ENCODE data around the gene ANG.
"Not testable (repeated sequence)": the region's sequence is repeated elsewhere in the genome, so short reads cannot be mapped to it uniquely, and the experiment has no call there.

Gene ANG

DNA sequence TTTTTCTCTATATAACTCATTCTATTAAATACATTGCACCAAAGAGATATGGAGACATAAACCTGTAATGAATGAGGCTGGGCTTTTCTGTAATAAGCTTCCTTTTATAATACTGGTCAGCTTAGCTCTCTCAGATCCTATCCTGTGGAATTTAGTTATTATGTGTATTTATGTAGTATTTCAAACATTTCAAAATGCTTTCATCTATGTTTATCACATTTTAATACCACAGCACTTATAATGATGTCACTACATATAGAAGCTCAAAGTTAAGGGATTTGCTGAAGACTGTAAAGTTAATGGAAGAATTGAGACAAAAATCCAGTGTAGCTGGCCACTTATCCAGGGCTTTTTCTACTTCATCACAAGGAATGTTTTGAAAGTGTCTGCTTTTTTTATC is 11.4 kb downstream of the ANG start:
- no peak for DNase-seq (ENCODE audit: low read depth)

DNA sequence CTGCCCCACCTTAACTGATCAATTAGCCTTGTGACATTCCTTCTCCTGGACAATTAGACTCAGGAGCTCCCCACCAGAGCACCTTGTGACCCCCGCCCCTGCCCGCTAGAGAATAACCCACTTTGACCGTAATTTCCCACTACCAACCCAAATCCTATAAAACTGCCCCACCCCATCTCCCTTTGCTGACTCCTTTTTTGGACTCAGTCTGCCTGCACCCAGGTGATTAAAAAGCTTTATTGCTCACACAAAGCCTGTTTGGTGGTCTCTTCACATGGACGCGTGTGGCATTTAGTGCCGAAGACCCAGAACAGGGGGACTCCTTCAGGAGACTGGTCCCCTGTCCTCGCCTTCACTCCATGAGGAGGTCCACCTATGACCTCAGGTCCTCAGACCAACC is 12.4 kb downstream of the ANG start:
- DNase-seq (ENCODE audit: low read depth) = not testable (repeated sequence)

DNA sequence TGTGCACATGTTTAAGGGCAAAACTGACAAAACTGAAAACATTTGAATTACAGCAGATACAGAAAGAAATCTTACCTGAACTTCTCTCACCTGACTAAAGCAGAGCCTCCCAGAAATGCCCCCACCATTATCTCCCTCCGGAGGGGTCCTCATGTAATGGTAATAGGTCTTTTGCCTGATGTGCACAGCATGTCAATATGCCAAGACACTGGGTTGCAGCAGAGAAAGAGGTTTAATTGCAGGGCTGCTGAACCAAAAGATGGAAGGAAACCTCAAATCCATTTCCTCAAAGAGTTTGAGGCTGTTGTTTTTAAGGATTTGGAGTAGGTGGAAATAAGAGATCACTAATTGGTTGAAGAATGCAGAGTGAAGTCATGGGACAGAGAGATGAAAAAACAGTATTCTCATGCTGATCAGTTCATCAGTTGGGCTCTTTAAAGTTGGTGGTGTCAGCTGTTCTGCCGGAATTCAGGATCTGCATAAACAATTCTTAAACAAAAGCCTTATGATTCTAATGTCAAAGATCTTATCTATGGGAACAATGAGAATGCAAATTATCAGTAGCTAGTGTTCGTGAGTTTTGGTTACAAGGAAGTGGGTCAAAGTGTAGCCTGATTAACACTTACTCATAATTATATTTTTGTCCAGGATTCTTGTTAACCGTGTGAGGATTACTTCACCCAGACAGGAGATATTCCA is 18.2 kb downstream of the ANG start:
- no peak for DNase-seq (ENCODE audit: low read depth)

DNA sequence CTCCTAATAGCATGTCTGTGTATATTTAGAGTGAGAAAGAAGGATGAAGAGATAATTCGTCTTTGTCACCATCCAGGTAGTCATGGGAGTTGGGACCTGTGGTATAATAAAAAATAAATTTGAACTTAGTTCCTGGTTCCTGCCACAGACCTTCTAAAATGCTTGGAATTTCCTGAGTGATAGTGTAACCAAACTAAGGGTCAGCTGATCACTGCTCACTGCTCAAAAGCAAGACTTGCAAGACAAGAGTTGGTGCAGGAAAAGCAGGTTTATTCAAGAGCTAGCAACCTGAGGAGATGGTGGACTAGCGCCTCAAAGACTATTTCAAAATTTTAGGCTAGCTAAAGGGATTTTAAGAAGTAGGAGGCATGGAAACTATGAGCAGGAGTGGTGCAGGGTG is 19.1 kb downstream of the ANG start:
- no peak for DNase-seq (ENCODE audit: low read depth)

DNA sequence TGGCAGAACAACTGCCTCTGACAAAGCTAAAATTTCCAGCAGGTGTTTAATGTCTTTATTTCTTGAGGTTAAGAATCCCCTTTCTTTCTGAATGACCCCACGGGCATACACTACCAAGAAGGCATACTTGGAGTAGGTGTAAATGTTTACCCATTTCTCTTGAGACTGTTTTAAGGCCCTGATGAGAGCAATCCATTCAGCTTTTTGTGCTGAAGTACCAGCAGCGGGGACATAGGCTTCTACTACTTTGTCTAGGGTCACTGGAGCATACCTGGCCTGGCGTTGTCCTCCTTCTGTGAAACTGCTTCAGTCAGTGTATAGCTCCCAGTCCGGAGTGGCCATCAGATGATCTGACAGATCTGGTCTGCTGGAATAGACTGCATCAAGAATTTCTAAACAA is 22.7 kb downstream of the ANG start:
- no peak for DNase-seq (ENCODE audit: low read depth)

DNA sequence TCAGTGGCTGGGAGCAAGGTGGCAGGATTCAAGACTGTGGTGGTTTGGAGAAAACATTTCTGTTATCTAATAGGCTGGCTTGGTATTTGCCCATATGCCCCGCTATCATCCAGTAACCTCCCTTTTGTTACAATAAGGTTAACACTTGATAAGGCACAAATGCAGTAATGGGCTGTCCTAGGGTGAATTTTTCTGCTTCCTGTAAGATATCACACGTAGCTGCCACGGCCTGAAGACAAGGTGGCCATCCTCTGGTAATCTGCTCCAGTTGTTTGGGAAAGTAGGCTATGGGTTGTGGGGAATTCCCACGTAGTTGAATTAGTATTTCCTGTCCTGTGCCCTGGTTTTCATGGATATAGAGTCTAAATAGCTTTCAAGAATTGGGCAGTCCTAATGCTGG is 23.1 kb downstream of the ANG start:
- no peak for DNase-seq (ENCODE audit: low read depth)

DNA sequence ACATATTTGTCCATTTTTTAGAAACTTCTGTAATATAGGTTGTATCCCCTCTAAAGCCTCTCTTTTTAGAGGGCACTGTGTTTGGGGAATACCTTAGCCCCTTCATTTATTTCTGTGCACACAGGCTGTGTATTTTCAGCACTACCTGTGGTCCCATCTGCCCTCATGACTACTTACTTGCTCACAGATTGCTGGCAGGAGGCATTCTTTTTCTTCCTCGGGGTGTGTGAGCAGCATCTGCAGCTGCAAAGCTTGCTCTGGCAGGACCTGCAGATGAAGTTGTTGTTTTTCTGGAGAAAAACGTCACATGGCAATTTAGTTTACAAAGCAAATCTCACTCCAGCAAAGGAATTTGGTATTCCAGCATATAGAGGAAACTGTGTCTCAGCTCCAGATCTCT is 24.3 kb downstream of the ANG start:
- no peak for DNase-seq (ENCODE audit: low read depth)

DNA sequence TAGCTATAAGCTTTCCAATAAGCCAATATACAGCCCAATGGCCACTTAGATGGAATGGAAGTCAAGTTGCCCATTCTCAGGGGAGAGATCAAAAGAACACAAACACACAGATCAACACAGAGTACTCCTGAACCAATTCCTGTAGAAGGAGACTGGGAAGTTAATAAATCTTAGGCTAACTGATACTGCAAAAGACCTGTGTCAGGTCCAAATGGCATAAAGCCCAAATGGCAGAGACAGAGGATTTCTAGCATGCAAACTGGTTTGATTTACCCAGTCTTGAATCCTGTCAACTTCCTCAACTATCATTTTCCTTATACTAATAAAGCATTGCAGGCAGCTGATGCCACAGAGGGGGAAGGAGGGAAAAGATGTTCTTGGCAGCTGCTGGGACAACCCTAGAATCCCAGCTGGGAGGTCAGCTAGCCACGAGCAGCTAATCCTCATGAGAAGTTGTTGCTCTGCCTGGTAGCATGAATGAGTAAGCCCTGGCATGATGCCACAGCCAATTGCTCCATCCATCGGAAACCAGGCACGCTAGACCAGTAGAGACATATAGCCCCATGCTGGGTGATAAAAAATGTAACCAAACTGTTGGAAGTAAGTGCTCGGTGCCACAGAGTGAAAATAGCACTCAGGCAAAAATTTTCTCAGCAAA is 26.2 kb downstream of the ANG start:
- no peak for DNase-seq (ENCODE audit: low read depth)

DNA sequence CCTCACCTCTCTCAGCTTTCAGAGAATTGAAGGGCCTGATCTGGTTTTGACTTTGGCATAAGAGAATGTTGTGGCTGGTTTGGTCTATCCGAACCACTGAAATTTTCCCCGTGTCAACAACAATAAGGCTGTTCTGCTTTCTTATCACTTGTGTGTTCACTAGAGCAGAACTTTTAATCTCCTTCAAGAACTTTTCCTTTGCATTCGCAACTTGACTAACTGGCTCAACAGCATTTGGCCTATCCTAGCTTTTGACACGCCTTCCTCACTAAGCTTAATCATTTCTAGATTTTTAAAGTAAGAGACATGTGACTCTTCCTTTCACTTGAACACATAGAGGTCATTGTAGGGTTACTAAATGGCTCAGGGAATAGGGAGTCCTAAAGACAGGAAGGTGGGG is 31.2 kb downstream of the ANG start:
- no peak for DNase-seq (ENCODE audit: low read depth)

DNA sequence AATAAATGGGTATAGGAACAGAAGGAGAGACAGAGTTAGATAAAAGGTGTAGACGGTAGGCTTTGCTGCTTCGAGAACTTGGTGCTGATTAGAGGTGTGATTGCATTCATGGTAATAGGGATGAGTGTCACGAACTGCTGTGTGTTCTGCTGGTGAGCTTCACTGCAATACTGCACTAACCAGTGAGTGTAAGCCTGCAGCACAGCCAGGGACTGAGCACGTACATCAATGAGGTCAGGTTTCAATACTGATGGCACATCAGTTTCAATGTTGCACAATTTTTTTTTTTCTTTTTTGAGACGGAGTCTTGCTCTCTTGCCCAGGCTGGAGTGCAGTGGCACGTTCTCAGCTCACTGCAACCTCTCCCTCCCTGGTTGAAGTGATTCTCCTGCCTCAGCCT is 32.2 kb downstream of the ANG start:
- DNase-seq (ENCODE audit: low read depth) = no peak

DNA sequence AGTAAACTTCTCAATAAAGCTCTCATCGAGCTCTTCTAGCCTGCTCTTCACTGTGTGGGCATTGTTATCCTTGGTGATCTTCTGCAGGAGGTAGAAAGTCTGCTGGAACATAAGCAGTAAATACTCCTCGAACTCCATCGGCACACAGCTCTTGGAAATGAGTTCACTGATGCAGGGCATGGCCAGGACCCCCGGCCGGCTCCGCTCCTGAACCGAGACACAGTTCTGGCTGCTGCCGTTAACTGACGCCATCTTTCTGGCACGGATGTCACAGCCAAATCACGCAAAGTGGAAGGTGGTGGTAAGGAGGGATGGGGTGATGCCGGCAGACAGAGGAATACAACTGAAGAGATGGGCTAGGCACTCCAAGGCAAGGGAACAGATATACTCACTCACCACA is 33.5 kb downstream of the ANG start:
- DNase-seq (ENCODE audit: low read depth) = no peak

DNA sequence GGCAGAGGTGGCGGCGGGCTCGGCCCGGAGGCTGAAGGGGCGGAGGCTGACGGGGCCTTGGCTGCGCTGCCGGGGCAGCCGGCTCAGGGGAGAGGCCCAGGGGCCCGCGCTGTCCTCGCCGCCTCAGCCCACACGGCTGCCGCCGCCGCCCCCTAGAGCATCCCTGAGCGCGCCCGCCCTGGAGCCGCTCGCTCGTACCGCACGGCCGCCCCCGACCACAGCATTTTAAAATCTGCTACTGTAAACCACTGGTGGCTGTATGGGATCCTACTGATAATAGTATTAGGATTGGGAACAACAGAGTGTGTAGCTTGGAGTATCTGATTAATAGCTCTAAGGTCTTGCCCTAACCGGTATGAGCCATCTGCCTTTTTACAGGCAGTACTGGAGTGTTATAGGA is 34.9 kb downstream of the ANG start:
- no peak for DNase-seq (ENCODE audit: low read depth)

DNA sequence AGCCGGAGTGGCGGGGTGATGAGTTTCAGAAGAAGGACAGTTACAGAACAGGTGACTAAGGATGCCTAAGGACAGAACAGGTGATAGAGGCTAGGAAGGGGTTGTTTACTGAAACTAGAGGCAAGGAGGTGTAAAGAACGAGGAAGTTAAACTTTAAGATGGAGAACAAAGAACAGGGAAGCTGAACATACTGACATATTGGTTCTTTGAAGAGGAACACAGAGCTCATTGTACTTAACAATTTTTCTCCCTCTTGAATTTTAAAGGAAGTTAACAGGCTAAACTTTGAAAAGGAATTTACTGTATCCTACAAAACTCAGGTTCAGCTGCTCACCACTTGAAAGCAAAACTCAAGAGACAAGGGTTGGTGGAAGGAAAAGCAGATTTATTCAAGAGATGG is 37.6 kb downstream of the ANG start:
- not testable (repeated sequence) for DNase-seq (ENCODE audit: low read depth)

DNA sequence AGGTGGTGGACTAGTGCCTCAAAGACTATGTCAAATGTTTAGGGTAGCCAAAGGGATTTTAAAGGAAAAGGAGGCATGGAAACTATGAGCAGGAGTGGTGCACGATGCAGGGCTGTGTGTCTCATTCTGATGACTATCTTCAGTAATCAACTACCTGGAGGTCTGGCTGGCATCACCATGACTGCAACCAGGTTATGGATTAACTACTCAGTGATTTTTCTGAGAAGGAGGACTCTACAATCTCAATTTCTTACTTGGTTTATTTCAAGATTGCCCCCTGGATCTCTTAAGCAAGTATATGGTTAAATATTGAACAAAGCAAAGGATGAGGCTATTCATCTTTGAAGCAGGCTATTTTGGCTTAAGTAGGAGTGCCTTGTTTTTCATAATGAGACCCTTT is 38.0 kb downstream of the ANG start:
- DNase-seq (ENCODE audit: low read depth) = no peak

DNA sequence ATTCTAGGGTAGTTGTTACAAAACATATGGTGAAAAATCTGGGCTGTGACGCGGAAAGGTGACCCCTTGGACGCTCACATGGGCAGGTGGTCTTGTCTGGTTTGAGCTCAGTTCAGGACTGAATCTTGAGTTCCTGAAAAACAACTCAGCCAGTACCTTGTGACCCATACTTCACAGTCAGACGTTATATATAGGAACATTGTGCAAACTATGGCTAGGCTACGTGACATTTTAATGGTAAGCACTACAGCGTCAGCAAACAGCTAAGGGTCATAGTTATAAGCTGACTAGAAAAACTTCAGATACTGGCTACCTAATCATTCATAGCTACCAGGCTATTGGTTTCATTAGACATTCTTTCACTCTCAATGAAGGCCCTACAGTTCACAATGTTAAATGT is 42.3 kb downstream of the ANG start:
- DNase-seq (ENCODE audit: low read depth) = no peak

DNA sequence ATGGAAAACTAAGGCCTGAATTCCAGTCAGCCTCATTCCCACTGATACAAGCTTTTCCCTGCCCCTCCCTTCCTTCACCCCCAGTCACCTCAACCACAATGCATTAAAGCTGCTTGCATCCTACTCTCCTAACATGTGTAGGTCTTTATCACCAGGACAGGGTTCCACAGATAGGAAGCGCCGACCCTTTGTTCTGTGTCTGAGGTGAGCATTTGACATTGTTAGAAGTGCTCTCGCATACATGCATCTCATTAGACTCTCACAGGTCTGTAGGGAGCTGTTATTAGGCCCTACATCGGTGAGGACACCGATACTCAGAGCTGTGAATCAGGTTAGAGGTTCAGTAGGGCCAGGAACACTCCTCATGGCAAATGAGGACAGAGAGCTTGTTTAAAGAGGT is 43.9 kb downstream of the ANG start:
- no peak for DNase-seq (ENCODE audit: low read depth)

DNA sequence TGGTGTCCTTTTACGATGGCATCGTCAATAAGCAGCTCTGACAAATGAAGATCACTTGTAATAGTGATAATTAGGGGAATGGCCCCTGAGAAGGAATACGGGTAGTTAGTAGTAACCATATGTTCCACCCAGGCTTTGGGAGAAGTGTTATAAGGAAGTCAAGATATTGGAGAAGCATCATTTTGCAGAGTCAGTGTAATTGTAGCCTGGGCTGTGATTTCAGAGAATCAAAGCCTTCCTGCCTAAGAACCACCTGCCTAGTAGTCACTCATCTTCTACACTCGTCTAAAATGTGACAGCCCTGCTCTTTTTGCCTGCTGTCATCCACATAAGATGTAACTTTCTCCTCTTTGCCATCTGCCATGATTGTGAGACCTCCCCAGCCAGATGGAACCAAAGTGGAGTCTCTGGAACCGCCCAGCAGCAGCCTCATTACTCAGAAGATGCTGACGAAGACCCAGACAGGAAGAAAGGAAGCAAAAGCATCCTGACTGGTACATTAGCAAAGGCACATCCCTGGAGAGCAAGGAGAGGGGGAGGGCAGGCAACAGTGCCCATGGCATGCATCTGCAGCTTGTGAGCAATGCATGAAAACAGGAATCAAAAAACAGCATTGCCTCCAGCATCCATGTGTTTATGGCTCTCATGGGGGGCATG is 44.5 kb downstream of the ANG start:
- no peak for DNase-seq (ENCODE audit: low read depth)

DNA sequence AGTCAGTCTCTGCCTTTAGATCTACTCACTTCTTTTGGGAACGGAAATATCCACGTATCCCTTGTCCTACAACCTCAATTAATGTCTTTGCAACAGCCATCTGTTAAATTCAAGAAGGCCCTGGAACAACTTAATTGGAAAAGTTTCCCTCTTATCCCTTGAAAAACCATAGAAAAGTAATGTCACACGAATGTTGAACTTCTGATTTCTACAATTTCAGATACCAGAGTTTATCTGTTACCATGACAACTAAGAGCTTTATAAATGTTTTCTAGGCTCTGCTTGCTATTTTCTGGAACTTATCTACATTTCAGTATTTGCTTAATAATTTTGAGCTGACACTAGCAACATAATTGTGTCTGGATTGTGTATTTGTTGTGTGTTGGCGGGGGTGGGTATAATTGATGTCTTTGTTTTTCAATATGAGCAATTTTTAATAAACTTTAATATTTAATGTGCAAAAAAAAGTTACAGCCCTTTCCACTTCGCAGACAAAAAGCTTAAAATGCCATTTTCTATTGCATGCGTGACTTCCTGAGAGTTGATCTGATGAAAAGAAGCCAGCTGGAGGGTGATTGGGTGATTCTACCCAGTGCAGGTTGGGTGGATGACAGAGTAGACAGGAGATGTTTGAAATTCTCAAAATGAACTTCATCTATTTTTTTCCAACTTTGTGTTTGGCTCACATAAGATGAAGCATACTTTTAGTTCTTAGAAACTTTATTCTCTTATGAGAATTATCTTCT is 45.3 kb downstream of the ANG start:
- DNase-seq (ENCODE audit: low read depth) = no peak

DNA sequence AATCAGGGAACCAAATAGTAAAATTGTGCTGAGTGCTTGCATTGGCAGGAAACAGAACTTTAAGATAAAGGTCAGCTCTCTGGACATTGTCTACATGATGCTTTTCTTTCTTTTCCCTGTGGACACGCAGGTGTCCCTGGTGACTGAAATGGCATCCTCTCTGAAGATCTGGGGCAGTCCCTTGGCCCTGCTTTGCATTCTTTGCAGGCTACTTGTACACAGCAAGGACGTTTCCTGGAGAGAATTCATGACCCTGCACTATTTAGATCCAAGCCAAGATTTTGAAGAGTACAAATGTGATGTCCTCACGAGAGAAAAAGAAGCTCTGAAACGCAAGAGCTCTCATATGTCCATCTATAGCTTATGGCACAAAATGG is 45.9 kb downstream of the ANG start:
- DNase-seq (ENCODE audit: low read depth) = no peak

DNA sequence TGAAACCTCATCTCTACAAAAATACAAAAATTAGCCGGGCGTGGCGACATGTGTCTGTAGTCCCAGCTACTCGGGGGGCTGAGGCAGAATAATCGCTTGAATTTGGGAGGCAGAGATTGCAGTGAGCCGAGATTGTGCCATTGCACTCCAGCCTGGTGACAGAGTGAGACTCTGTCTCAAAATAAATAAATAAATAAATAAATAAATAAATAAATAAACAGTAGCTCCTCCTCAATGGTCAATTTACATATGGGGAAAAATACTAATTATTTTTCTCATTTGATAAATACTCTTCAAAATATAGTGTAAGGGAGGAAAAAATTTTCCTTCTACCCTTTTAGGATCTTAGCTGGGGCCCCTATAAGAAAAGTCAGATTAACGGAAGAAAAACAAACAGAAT is 49.7 kb downstream of the ANG start:
- DNase-seq (ENCODE audit: low read depth) = not testable (repeated sequence)

DNA sequence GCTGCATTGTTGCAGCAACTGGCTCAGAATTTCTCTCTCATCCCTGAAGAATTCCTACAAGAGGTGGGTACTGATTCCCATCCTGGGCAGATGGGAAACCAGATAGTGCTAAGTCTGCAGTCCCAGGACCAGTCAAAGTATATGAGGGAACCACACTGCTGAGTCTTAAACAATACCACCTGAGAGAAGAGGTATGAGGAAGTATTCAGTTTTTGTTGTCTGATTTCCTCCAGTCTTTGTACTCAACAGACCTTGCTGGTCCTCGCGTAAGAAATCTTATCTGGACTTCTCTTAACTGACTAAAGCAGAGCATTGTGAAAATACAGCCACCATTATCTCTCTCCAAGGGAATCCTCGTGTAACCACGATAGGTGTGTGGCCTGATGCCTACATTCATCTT is 53.6 kb downstream of the ANG start:
- DNase-seq (ENCODE audit: low read depth) = no peak

DNA sequence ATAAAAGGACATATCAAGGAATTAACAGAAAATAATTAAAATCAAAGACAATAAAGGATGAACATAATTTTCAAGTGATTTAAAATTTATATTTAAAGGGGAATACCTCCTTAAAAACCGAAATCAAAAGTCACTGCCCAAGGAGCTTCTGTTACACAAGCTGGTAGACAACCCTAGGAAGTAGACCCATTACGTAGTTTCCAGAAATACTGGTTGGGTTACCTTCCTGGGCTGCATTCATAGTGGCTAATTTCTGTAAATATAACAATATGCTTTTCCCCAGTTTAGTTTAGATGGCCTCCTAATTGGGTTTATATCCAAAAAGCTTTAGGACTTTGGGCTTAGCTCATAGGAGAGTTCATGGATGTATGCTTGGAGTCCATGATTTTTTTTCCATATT is 55.0 kb downstream of the ANG start:
- DNase-seq (ENCODE audit: low read depth) = no peak

All from stimulated activated CD8-positive, alpha-beta memory T cell treated with anti-CD3 and anti-CD28 coated beads, Interleukin-12 subunit alpha, Interleukin-12 subunit beta, amount 100 ng/mL, for 4 hours (primary cell).